Activated CD4-positive, alpha-beta T cell treated with anti-CD3 and anti-CD28 coated beads for 24 hours (primary cell): ENCODE data around the gene MTHFD2.
"Not testable (repeated sequence)": the region's sequence is repeated elsewhere in the genome, so short reads cannot be mapped to it uniquely, and the experiment has no call there.

Source experiments
- DNase-seq, 2 donors: peaks; one replicate each; pipeline ENCODE4 v3.0.0-alpha.2; 2020; ENCODE audit warnings: low read depth in 2 of 2

MTHFD2 gene

DNA sequence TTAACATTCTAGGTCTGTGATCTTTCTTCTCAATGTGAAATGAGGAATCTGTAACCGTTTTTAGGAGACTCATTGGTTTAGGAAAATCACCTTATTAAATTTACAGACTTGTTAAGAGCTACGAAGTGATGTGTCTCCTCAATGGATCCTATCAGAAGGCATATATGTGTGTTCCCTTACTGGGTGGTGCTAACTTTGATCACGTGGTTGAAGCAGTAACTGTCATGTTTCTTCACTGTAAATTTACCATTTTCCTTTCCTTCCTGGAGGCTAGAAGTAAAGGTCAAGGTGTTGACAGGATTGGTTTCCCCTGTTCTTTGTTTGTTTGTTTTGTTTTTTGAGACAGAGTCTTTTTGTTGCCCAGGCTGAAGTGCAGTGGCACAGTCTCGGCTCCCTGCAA, 1.4 kb upstream of the MTHFD2 start:
- no peak for DNase-seq

- DNase-seq, result no peak
Measured at GRCh38 chr2:74198023-74198460, 373 bp upstream of the MTHFD2 start.

- no peak for DNase-seq
Measured at GRCh38 chr2:74199275-74199701, 873 bp downstream of the MTHFD2 start.

DNA sequence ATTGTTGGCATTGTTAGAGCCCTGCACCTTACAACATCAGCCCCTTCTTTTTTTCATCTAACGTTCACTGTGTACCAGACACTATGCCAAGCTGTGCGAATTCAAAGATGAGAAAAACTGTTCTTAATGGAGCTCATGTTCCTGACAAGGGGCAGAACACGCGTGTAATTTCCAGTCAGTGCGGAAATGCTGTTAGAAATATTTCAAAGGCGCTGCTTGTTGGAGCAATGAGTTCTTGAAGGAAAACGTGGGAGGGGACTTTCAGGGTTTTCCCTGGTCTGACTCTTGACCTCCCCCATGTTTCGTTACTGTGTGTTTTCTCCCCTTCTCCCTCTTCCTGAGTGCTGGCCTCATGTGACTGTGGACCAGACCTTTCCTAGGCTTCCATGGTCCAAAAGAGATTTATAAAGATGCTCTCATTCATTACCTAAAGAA, 1.5 kb downstream of the MTHFD2 start:
- no peak for DNase-seq

DNA sequence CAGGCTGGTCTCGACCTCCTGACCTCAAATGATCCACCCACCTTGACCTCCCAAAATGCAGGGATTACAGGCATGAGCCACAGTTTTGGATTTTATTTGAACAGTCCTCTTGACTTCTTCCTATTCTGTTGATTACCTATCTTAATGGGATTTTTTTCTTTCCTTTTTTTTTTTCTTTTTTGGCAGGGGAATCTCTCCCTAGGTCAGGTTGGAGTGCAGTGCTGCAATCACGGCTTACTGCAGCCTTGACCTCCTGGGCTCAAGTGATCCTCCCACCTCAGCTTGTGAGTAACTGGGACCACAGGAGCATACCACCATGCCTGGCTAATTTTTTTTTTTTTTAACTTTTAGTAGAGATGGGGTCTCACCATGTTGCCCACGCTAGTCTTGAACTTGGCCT, 2.8 kb downstream of the MTHFD2 start:
- no peak for DNase-seq

DNA sequence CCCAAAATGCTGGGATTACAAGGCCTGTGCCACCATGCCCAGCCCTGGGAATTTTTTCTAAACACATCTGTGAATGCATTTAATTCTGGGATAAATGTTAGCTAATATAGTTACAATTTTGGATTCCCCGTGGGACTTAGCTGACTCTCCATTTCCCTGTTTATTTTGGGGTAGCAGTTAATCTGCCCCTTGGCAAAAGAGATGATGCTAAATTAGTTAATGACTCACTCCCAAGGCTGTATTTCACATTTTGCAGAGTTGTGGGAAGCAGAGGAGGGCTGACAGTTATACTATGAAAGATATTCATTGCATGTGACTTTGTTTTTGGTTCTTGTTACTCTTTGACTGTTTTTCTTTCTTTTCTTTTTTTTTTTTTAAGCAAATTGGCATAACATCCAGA, 3.2 kb downstream of the MTHFD2 start:
- DNase-seq, result no peak

DNA sequence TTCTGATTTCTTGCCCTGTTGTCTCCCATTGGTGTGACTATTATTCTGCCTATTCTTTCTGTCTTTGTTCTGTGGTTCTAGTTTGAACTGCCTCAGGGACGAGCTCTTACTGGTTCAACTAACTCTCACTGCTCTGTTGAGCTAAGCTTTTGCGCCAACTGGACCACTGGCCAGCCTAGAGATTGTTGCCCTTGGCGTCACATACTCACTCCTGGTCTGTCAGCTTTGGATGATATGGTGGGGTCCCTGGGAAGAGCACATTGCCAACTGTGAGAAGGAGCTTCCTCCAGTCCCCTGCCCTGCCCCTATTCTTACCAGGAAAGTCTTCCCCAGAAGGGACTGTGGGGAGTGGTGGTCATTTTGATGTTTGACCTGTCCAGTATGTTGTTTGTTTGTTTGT, 6.0 kb downstream of the MTHFD2 start:
- DNase-seq, result no peak

DNA sequence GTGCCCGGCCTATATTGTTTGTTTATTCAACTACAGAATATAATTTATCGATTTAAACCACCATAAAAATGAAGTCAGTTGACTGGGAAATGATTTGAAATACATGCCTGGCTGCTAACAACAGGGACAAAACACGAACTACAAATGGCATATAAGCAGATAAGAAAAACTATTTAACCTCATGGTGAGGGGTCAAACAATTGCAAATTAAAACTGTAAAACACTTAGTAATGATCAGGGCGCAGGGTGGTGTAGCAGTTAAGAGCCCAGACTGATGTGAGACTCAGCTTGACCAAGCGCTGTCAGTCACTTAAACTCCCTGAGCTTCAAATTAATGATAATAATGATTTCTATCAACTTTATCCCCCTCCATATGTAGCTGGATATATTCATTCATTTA, 6.7 kb downstream of the MTHFD2 start:
- DNase-seq, result no peak

DNA sequence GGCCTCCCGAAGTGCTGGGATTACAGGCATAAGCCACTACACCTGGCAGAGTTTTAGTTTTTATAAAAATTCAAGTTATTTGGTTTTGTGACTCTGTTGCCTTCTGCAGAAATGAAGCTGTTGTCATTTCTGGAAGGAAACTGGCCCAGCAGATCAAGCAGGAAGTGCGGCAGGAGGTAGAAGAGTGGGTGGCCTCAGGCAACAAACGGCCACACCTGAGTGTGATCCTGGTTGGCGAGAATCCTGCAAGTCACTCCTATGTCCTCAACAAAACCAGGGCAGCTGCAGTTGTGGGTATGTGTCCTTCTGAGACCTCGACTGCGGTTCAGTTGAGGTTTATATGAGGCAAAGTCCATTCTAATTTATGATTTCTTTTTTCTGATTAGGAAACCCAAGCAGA, 7.2 kb downstream of the MTHFD2 start:
- no peak for DNase-seq

GRCh38 chr2:74206180-74206688, 7.8 kb downstream of the MTHFD2 start:
- DNase-seq, result no peak

DNA sequence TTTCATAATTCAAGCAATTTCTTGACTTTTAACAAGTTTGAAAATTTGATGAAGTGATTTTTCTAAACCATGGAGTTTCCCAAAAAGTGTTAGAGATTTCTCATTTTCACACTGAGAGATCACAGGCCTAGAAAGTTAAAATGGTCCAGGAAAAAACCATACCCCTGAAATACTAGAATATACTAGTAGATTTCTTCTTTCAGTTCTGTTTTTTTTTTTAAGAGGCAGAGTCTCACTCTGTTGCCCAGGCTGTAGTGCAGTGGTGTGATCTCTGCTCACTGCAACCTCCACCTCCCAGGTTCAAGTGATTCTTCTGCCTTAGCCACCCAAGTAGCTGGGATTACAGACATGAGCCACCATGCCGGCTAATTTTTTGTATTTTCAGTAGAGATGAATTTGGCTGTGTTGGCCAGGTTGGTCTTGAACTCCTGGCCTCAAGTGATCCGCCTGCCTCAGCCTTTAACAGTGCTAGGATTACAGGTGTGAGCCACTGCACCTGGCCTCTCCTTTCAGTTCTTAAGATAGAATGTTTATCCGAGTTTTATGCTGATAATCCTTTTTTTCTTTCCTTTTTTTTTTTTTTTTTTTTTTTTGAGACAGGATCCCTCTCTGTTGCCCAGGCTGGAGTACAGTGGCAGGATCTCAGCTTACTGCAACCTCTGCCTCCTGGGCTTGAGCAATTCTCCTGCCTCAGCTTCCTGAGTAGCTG, 14.4 kb downstream of the MTHFD2 start:
- DNase-seq, result no peak

- not testable (repeated sequence) for DNase-seq
Measured at GRCh38 chr2:74215771-74216170, 17.4 kb downstream of the MTHFD2 start.

GRCh38 chr2:74216642-74217041, 18.2 kb downstream of the MTHFD2 start:
- no peak for DNase-seq

DNA sequence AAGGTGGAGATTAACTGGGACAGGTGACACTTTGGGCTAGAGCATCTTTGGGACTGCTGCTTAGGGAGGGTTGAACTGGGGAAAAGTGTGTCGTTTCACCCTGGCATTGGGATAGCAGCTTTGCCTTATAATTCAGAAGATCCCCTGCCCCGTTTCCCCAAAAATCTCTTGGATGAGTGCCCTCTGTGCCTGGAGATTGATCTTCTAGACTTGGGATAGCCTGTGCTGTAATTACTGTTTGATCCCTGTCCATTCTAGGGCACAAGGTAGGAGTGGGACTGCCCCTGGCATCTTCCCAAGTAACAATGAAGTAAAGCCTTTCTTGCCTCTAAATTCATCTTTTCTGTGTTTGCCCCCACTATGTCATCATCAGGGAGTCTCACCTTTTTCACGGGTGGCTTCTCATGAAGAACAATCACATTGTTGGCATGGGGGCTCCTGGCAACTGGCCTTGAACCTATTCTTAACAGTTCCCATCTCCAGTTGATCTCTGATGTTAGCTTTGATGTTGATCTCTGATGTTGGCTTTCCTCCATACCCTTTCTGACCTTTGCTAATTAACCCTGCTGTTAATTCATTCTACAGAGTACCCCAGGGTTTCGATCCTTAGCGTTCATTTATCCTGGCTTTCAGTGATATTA, 21.6 kb downstream of the MTHFD2 start:
- DNase-seq, result no peak

- DNase-seq, result no peak
Measured at GRCh38 chr2:74221091-74221490, 22.7 kb downstream of the MTHFD2 start.

- DNase-seq, result no peak
Measured at GRCh38 chr2:74221604-74222299, 23.3 kb downstream of the MTHFD2 start.

- DNase-seq, result no peak
Measured at GRCh38 chr2:74222300-74222650, 23.9 kb downstream of the MTHFD2 start.

- DNase-seq, result no peak
Measured at GRCh38 chr2:74223941-74224770, 25.7 kb downstream of the MTHFD2 start.

GRCh38 chr2:74225698-74226459, 27.5 kb downstream of the MTHFD2 start:
- no peak for DNase-seq

GRCh38 chr2:74226648-74227213, 28.3 kb downstream of the MTHFD2 start:
- no peak for DNase-seq

DNA sequence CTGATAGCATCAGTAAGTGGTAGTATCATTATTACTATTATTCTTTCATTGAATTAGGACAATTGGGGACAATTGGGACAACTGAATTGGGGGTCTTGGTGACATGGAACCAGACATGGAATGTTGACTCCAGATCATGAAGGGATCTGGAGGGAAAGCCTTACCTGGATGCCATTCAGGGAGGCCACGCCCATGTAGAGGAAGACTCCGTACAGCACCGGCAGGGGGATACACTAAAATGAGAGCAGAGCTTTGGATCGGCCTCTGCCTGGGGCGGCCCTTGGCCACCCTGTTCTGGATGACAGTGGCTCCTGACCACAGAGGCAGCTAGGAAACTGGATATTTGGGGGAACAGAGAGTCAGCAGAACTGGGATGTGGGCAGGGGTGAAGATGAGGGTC, 29.2 kb downstream of the MTHFD2 start:
- DNase-seq, result no peak
